ENCODE results near the gene ST6GAL1. TPM values are rescaled to one million over a fixed set of nuclear protein-coding genes. Genes with fewer than 3 reads are reported as not detected.

ST6GAL1 gene
- total RNA-seq, 4 donors from 2014 or later, result 74.8 to 189 (median 113) TPM

DNA sequence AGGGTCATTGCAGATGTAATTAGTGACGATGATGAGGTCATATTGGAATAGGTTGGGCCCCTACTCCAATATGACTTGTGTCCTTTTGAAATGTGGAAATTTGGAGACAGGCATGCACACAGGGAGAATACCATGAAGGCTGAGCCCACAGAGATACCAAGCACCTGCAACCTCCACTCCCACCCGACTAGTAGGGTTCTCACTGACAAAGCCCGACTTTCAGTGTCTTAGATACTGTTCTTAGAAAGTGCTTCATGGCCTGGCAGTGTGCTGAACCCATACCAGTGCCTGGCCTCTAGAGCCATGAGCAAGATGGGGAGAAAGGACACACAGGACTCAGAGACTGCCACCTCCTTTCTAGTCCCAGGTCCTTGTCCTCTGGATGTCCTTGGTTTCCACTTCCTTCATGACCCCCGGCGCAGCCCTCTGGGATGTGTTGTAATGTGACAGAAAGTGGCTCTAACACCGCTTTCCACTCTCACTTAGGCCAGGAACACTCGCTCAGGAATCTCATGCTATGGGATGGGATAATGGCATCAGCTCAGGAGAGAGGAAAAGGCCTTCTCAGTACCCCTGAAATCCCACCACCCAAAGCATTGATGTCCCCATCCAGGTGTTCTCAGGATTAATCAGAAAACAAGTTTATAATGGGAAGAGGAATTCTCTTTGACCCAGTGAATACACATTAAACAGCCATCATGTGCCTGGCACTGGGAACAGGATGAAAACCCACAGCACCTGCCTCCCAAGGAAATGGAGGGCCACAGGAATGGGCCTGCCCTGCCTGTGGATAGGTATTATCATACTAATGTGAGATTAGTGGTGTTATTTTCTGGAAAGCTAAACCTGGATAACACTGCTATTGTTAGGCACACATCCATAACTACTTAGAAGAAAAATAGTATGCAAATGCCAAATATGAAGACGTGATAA, 149.0 kb downstream of the ST6GAL1 start:
- DNase-seq, result no peak
- Histone ChIP-seq H3K27ac (no peak overlapping the region), H3K36me3 (peaks cover 7 to 25% of the 10 kb centered on the region in 2 donors), H3K9me3 (no peaks in the 10 kb centered on the region), H3K4me3 (replicated peaks in 1 of 3) (no peak overlapping the region), H3K27me3 (no peaks in the 10 kb centered on the region), H3K4me1 (no peaks in the 10 kb centered on the region)
- TF ChIP-seq POLR2A (IDR thresholded peaks at IDR 0.05), result no peak
- TF ChIP-seq, protein P1, sequence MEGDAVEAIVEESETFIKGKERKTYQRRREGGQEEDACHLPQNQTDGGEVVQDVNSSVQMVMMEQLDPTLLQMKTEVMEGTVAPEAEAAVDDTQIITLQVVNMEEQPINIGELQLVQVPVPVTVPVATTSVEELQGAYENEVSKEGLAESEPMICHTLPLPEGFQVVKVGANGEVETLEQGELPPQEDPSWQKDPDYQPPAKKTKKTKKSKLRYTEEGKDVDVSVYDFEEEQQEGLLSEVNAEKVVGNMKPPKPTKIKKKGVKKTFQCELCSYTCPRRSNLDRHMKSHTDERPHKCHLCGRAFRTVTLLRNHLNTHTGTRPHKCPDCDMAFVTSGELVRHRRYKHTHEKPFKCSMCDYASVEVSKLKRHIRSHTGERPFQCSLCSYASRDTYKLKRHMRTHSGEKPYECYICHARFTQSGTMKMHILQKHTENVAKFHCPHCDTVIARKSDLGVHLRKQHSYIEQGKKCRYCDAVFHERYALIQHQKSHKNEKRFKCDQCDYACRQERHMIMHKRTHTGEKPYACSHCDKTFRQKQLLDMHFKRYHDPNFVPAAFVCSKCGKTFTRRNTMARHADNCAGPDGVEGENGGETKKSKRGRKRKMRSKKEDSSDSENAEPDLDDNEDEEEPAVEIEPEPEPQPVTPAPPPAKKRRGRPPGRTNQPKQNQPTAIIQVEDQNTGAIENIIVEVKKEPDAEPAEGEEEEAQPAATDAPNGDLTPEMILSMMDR (IDR thresholded peaks at IDR 0.05), result no peak
- 94 to 95% methylated on average over 8 of the region's 8 CpGs for WGBS, 2 donors
- intact Hi-C loops (cut with DNase I), result no loop called here

DNA sequence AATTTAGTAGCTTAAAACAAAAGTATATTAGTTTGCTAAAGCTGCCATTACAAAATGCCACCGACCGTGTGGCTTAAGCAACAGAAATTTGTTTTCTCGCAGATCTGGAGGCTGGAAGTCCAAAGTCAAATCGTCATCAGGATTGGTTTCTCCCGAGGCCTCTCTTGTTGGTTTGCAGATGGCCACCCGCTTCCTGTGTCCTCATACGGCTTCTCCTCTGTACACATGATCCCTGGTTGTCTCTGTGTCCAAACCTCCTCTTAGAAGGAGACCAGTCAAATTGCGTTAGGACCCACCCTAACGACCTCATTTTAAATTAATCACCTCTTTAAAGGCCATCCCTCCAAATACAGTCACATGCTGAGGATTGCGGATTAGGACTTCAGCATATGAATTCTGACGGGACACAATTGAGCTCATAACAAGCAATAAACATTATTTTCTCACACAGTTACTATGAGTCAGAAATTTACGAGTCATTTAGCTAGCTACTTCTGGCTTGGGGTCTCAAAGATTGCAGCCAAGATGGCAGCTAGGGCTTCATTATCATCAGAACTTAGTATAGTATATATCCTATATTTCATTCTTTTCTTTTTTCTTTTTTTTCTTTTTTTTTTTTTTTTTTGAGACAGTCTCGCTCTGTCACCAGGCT, 150.6 kb downstream of the ST6GAL1 start:
- DNase-seq, result no peak
- 91 to 94% methylated on average over 13 of the region's 13 CpGs for WGBS, 2 donors

DNA sequence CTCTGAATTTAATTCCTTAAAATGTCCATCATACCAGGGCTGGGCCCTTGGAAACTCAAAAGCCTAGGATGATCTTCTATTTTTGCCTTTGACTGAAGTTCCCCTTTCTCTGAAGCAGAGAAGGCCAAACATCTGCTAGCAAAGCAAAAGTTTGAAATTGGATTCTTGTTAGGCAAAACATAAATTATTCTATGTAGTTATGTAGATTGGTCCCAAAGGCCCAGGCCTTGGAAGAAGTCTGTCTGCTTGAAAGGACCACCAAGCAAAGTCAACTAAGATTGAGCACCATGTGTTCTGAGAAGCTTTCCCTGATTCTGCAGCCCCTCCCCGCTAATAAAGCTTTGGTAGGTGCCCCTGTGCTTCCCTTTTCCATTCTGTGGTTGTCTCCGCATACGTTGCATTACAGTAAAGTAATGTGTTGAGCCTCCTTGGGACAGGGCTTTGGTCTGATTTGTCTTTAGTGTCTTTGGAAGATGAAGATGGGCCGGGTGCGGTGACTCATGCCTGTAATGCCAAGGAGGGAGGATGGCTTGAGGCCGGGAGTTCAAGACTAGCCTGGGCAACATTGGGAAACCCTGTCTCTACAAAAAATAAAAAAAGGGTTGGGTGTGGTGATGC, 152.5 kb downstream of the ST6GAL1 start:
- WGBS, 2 donors, result 91 to 94% methylated on average over 6 of the region's 6 CpGs
- DNase-seq, result no peak
- intact Hi-C loops (cut with DNase I), result no loop called here
- Histone ChIP-seq H3K4me3 (replicated peaks in 1 of 3) (no peak overlapping the region), H3K27me3 (no peaks in the 10 kb centered on the region), H3K36me3 (peaks cover 0 to under 1% of the 10 kb centered on the region in 2 donors), H3K27ac (no peak overlapping the region), H3K4me1 (no peaks in the 10 kb centered on the region), H3K9me3 (no peaks in the 10 kb centered on the region)
- TF ChIP-seq, protein P1 (IDR thresholded peaks at IDR 0.05), result no peak
- no peak for TF ChIP-seq POLR2A (IDR thresholded peaks at IDR 0.05)

More for the DNA sequence above, 150.6 kb downstream of the ST6GAL1 start:
- TF ChIP-seq, protein P1 (IDR thresholded peaks at IDR 0.05), result no peak
- no peak for TF ChIP-seq POLR2A (IDR thresholded peaks at IDR 0.05)
- Histone ChIP-seq H3K4me1 (no peaks in the 10 kb centered on the region), H3K4me3 (replicated peaks in 1 of 3) (no peak overlapping the region), H3K27me3 (no peaks in the 10 kb centered on the region), H3K36me3 (peaks cover under 1 to 19% of the 10 kb centered on the region in 2 donors), H3K27ac (no peak overlapping the region), H3K9me3 (no peaks in the 10 kb centered on the region)
- intact Hi-C loops (cut with DNase I), result no loop called here

DNA sequence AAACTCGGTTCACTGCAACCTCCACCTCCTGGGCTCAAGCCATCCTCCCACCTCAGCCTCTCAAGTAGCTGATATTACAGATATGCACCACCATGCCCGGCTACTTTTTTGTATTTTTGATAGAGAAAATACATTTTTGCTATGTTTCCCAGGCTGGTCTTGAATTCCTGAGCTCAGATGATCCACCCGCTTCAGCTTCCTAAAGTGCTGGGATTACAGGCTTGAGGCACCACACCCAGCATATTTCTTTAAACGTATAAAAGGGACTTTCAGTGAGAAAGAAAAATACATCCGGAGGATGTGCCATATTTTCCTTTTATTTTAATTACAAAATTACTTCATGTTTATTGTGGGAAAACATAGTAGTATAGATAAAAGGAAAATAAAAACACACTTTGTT, 153.8 kb downstream of the ST6GAL1 start:
- Histone ChIP-seq H3K9me3 (no peaks in the 10 kb centered on the region), H3K4me3 (replicated peaks in 1 of 3) (no peak overlapping the region), H3K36me3 (no peaks in the 10 kb centered on the region), H3K27me3 (no peaks in the 10 kb centered on the region), H3K4me1 (no peaks in the 10 kb centered on the region), H3K27ac (no peak overlapping the region)
- TF ChIP-seq, protein P1 (IDR thresholded peaks at IDR 0.05), result no peak
- no peak for TF ChIP-seq POLR2A (IDR thresholded peaks at IDR 0.05)
- intact Hi-C loops (cut with DNase I), result no loop called here
- DNase-seq, result no peak
- 69 to 71% methylated on average over 5 of the region's 5 CpGs for WGBS, 2 donors
